Measurements from ENCODE around the gene ZNF831.

The ZNF831 gene

DNA sequence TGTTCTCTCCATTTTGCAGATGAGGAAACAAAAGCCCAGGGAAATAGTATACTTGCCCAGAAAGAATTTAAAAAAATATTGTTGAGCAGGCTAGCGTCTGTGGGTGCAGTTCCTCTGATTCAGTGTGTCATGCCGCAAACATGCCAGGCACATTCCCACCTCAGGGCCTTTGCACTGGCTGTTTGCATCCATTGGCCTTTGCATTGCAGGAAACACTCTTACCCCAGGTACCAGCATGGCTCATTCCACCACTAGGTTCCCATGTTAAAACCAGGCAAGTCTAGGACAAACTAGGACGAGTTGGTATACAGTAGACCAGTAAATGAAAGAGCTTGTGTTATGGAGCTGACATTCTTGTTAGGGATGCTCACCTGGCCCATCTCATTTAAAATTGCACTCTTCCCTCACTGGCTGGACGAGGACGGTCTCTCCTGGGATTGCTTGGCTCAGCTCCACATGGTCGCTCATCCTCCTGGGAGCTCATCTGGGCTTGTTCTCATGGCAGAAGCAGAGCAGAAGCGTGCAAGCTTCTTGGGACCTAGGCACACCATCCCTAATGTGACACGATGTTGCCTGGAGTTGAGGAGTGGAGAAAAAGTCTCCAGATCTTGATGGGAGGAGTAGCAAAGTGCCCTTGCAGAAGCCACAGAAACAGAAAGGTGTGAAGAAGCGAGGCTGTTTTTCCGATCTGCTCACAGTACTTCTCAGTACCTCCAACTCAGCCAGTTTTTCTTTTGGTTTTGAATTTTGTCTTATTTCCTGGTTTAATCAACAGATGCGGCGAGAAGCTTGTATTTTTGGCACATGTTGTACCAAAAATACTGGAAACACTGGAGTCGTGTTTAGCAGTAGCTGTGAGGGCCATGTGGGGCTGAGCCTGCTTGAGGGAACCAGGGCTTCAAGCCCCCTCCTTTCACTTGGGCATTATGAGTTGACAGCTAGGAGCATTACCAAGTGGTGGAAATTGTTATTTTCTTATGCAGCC lies 13.9 kb downstream of the ZNF831 start:
- H3K27me3 ChIP-seq (ENCODE audit: control insufficient read depth, low read length), result no peaks in the 10 kb centered on the region
- H3K9me3 ChIP-seq (ENCODE audit: control insufficient read depth, insufficient read depth, low read length), result no peaks in the 10 kb centered on the region
- H3K4me1 ChIP-seq (ENCODE audit: control insufficient read depth, low read length), result peaks cover 9% of the 10 kb centered on the region
- peaks cover 8% of the 10 kb centered on the region; the same call in 1 of the 2 replicates for H3K36me3 ChIP-seq (ENCODE audit: control insufficient read depth, low read length)
- H3K9me2 ChIP-seq (replicated peaks; ENCODE audit: control insufficient read depth, low read length), result no peaks in the 10 kb centered on the region
- H3K4me3 ChIP-seq (ENCODE audit: low read length), result no peak overlapping the region
- H3K4me2 ChIP-seq (ENCODE audit: low read length), result no peak overlapping the region
- no peaks in the 10 kb centered on the region for H4K20me1 ChIP-seq (ENCODE audit: control insufficient read depth, insufficient read depth, low read depth, low read length)
- no peak overlapping the region for H3K27ac ChIP-seq (ENCODE audit: low read depth, low read length)
- H3K79me2 ChIP-seq (ENCODE audit: control insufficient read depth, low read length), result 0 out of 2 replicates have a peak, but pooled peaks cover 3% of the 10 kb centered on the region
- TF ChIP-seq, protein P1, sequence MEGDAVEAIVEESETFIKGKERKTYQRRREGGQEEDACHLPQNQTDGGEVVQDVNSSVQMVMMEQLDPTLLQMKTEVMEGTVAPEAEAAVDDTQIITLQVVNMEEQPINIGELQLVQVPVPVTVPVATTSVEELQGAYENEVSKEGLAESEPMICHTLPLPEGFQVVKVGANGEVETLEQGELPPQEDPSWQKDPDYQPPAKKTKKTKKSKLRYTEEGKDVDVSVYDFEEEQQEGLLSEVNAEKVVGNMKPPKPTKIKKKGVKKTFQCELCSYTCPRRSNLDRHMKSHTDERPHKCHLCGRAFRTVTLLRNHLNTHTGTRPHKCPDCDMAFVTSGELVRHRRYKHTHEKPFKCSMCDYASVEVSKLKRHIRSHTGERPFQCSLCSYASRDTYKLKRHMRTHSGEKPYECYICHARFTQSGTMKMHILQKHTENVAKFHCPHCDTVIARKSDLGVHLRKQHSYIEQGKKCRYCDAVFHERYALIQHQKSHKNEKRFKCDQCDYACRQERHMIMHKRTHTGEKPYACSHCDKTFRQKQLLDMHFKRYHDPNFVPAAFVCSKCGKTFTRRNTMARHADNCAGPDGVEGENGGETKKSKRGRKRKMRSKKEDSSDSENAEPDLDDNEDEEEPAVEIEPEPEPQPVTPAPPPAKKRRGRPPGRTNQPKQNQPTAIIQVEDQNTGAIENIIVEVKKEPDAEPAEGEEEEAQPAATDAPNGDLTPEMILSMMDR (IDR thresholded peaks at IDR 0.05; ENCODE audit: low read depth, low read length, poor library complexity, severe bottlenecking), result no peak
- TF ChIP-seq EZH2phosphoT487 (IDR thresholded peaks at IDR 0.05; ENCODE audit: borderline replicate concordance, low read length), result no peak
- no peaks in the 10 kb centered on the region for H3F3A ChIP-seq (ENCODE audit: control insufficient read depth, insufficient read depth)

DNA sequence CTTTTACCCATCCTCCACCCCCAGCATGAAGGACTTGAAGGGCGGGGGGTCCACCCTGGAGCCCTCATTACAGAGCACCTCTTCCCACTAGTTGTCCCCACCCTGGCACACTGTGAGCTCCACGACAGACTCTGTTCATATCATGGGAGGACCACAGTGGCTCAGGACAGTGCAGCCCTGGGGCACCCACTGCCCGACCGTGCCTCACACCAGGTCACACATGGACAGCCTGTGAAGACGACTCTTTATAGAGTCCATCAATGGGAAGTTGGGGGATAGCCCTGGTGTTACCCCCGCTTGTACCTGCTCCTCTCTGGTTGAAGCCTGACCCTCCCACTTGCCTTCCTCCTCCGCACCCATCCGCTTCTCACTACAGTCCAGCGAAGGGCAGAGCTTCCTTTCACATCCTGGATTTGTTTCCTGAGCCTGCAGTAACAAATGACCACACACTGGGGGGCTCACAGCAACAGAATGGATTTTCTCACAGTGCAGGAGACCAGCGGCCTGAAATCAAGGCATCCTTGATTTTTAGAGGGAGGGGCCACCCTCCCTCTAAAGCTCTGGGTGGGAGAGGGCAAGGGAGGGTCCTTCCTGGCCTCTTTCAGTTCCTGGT lies 15.5 kb downstream of the ZNF831 start:
- H3F3A ChIP-seq (ENCODE audit: control insufficient read depth, insufficient read depth), result no peaks in the 10 kb centered on the region
- no peaks in the 10 kb centered on the region for H3K9me2 ChIP-seq (replicated peaks; ENCODE audit: control insufficient read depth, low read length)
- no peaks in the 10 kb centered on the region for H3K9me3 ChIP-seq (ENCODE audit: control insufficient read depth, insufficient read depth, low read length)
- H3K36me3 ChIP-seq (ENCODE audit: control insufficient read depth, low read length), result peaks cover 5% of the 10 kb centered on the region; the same call in 1 of the 2 replicates
- H3K4me3 ChIP-seq (ENCODE audit: low read length), result no peak overlapping the region
- no peak overlapping the region for H3K27ac ChIP-seq (ENCODE audit: low read depth, low read length)
- TF ChIP-seq EZH2phosphoT487 (IDR thresholded peaks at IDR 0.05; ENCODE audit: borderline replicate concordance, low read length), result no peak
- TF ChIP-seq, protein P1 (IDR thresholded peaks at IDR 0.05; ENCODE audit: low read depth, low read length, poor library complexity, severe bottlenecking), result no peak
- no peaks in the 10 kb centered on the region for H3K27me3 ChIP-seq (ENCODE audit: control insufficient read depth, low read length)
- no peak overlapping the region for H3K4me2 ChIP-seq (ENCODE audit: low read length)
- H3K4me1 ChIP-seq (ENCODE audit: control insufficient read depth, low read length), result peaks cover 22% of the 10 kb centered on the region
- H4K20me1 ChIP-seq (ENCODE audit: control insufficient read depth, insufficient read depth, low read depth, low read length), result no peaks in the 10 kb centered on the region
- H3K79me2 ChIP-seq (ENCODE audit: control insufficient read depth, low read length), result peaks cover 9% of the 10 kb centered on the region

- Histone ChIP-seq H4K20me1 (ENCODE audit: control insufficient read depth, insufficient read depth, low read depth, low read length) (no peaks in the 10 kb centered on the region), H3F3A (ENCODE audit: control insufficient read depth, insufficient read depth) (no peaks in the 10 kb centered on the region), H3K36me3 (ENCODE audit: control insufficient read depth, low read length) (peaks cover 5% of the 10 kb centered on the region; the same call in 1 of the 2 replicates), H3K27ac (ENCODE audit: low read depth, low read length) (no peak overlapping the region), H3K9me2 (replicated peaks; ENCODE audit: control insufficient read depth, low read length) (no peaks in the 10 kb centered on the region), H3K4me1 (ENCODE audit: control insufficient read depth, low read length) (peaks cover 22% of the 10 kb centered on the region), H3K4me2 (ENCODE audit: low read length) (no peak overlapping the region), H3K4me3 (ENCODE audit: low read length) (no peak overlapping the region), H3K9me3 (ENCODE audit: control insufficient read depth, insufficient read depth, low read length) (no peaks in the 10 kb centered on the region), H3K27me3 (ENCODE audit: control insufficient read depth, low read length) (no peaks in the 10 kb centered on the region), H3K79me2 (ENCODE audit: control insufficient read depth, low read length) (peaks cover 9% of the 10 kb centered on the region)
- no peak for TF ChIP-seq EZH2phosphoT487 (IDR thresholded peaks at IDR 0.05; ENCODE audit: borderline replicate concordance, low read length)
- TF ChIP-seq, protein P1 (IDR thresholded peaks at IDR 0.05; ENCODE audit: low read depth, low read length, poor library complexity, severe bottlenecking), result no peak
These were observed 16.4 kb downstream of the ZNF831 start for GRCh38 chr20:59179988-59180387.
